ENCODE data around the gene BCL2A1. TPM values are rescaled to one million over a fixed set of nuclear protein-coding genes. Genes with fewer than 3 reads are reported as not detected.
"Not testable (repeated sequence)": the region's sequence is repeated elsewhere in the genome, so short reads cannot be mapped to it uniquely, and the experiment has no call there.

The BCL2A1 gene
- total RNA-seq, 1 experiment from 2014 or later = 0.44 TPM

DNA sequence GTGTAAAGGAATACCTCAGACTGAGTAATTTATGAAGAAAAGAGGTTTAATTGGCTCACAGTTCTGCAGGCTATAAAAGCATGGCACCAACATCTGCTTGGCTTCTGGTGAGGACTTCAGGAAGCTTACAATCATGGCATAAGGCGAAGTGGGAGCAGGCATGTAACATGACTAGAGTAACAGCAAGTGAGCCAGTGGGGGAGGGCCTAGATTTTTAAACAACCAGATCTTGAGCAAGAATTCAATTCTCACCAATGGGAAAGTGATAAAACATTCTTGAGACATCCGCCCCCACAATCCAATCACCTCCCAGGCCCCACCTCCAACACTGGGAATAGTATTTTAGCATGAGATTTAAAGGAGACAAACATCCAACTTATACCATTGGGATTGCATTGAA, 44.2 kb upstream of the BCL2A1 start:
- ChIA-PET RAD21 (ENCODE audit: low non-redundant PET in 1 of 2, low total read pairs in 2 of 2, uncharacterized antibody in 2 of 2, unreplicated experiment in 2 of 2) (no interaction called here), POLR2A (no interaction called here), CTCF (no interaction called here)

DNA sequence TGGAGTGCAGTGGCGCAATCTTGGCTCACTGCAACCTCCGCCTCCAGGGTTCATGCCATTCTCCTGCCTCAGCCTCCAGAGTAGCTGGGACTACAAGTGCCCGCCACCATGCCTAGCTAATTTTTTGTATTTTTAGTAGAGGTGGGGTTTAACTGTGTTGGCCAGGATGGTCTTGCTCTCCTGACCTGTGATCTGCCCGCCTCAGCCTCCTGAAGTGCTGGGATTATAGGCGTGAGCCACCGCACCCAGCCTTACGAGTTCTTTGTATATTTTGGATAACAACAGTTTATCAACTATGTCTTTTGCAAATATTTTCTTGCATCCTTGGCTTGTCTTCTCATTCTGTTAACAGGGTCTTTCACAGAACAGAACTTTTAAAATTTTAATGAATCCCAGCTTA, 43.2 kb upstream of the BCL2A1 start:
- POLR2A ChIA-PET; CTCF ChIA-PET; H3K4me2 ChIP-seq (ENCODE audit: low read length); intact Hi-C loops (cut with micrococcal nuclease); DNase-seq (ENCODE audit: low read depth, low spot score); H3K4me3 ChIP-seq (replicated peaks in 1 of 2; ENCODE audit: low read depth in 1 of 2, low read length in 2 of 2); H3K27ac ChIP-seq (ENCODE audit: low read depth, low read length); H3K9me2 ChIP-seq (ENCODE audit: insufficient read depth); RAD21 ChIA-PET (ENCODE audit: low non-redundant PET in 1 of 2, low total read pairs in 2 of 2, uncharacterized antibody in 2 of 2, unreplicated experiment in 2 of 2); H3K27me3 ChIP-seq (ENCODE audit: insufficient read depth, low read length); H3K36me3 ChIP-seq (ENCODE audit: control insufficient read depth in 1 of 2, insufficient read depth in 2 of 2, low read length in 2 of 2); H3K9ac ChIP-seq (ENCODE audit: low read length); H4K20me1 ChIP-seq (ENCODE audit: insufficient read depth); BruUV-seq (replicated peaks); H2AFZ ChIP-seq (ENCODE audit: low read depth, low read length, poor library complexity, severe bottlenecking); H3K9me3 ChIP-seq (ENCODE audit: control insufficient read depth in 1 of 2, insufficient read depth in 1 of 2, low read depth in 1 of 2, low read length in 2 of 2); ATAC-seq; H3K79me2 ChIP-seq (ENCODE audit: insufficient read depth, low read length): not testable (repeated sequence)
- H3K4me1 ChIP-seq (ENCODE audit: control insufficient read depth in 1 of 2, insufficient read depth in 2 of 2, low read length in 2 of 2) = peaks cover 3 to 14% of the 10 kb centered on the region in 2 experiments; a peak in 3 of 4 replicates

More for the DNA sequence above, 44.2 kb upstream of the BCL2A1 start:
- intact Hi-C loops (cut with micrococcal nuclease) = no loop called here
- Histone ChIP-seq H3K36me3 (ENCODE audit: control insufficient read depth in 1 of 2, insufficient read depth in 2 of 2, low read length in 2 of 2) (no peaks in the 10 kb centered on the region), H3K27me3 (ENCODE audit: insufficient read depth, low read length) (no peaks in the 10 kb centered on the region), H2AFZ (ENCODE audit: low read depth, low read length, poor library complexity, severe bottlenecking) (no peak overlapping the region), H3K9ac (ENCODE audit: low read length) (no peak overlapping the region), H3K4me1 (ENCODE audit: control insufficient read depth in 1 of 2, insufficient read depth in 2 of 2, low read length in 2 of 2) (peaks cover 3 to 7% of the 10 kb centered on the region in 2 experiments; a peak in 3 of 4 replicates), H3K27ac (ENCODE audit: low read depth, low read length) (no peak overlapping the region), H3K9me2 (ENCODE audit: insufficient read depth) (no peaks in the 10 kb centered on the region), H3K4me3 (replicated peaks in 1 of 2; ENCODE audit: low read depth in 1 of 2, low read length in 2 of 2) (no peak overlapping the region), H3K9me3 (ENCODE audit: control insufficient read depth in 1 of 2, insufficient read depth in 1 of 2, low read depth in 1 of 2, low read length in 2 of 2) (no peaks in the 10 kb centered on the region), H3K4me2 (ENCODE audit: low read length) (no peak overlapping the region), H4K20me1 (ENCODE audit: insufficient read depth) (no peaks in the 10 kb centered on the region), H3K79me2 (ENCODE audit: insufficient read depth, low read length) (no peaks in the 10 kb centered on the region)
- TF ChIP-seq YY1 (IDR thresholded peaks at IDR 0.05; ENCODE audit: extremely low read depth, insufficient replicate concordance, low read depth, low read length) (no peak), SP1 (IDR thresholded peaks at IDR 0.05; ENCODE audit: low read depth) (no peak), POLR2A (IDR thresholded peaks at IDR 0.05; ENCODE audit: borderline replicate concordance, extremely low read depth, insufficient read depth, insufficient read length) (no peak), POLR2AphosphoS5 (IDR thresholded peaks at IDR 0.05; ENCODE audit: low read depth, low read length) (no peak), TCF7L2 (IDR thresholded peaks at IDR 0.05; ENCODE audit: borderline replicate concordance, extremely low read depth, insufficient read depth, insufficient read length) (no peak), FOSL1 (IDR thresholded peaks at IDR 0.05; ENCODE audit: low read depth) (no peak), SIN3A (IDR thresholded peaks at IDR 0.05; ENCODE audit: low read depth) (no peak), ZFX (IDR thresholded peaks at IDR 0.05) (no peak), CBX3 (IDR thresholded peaks at IDR 0.05; ENCODE audit: low read depth) (no peak), ZBTB33 (IDR thresholded peaks at IDR 0.05; ENCODE audit: extremely low read depth, insufficient replicate concordance, low read length) (no peak), ZNF274 (IDR thresholded peaks at IDR 0.05; ENCODE audit: low read depth, low read length) (no peak), EGR1 (IDR thresholded peaks at IDR 0.05; ENCODE audit: low read depth) (no peak), ATF3 (IDR thresholded peaks at IDR 0.05) (no peak)
- TF ChIP-seq, protein P1, sequence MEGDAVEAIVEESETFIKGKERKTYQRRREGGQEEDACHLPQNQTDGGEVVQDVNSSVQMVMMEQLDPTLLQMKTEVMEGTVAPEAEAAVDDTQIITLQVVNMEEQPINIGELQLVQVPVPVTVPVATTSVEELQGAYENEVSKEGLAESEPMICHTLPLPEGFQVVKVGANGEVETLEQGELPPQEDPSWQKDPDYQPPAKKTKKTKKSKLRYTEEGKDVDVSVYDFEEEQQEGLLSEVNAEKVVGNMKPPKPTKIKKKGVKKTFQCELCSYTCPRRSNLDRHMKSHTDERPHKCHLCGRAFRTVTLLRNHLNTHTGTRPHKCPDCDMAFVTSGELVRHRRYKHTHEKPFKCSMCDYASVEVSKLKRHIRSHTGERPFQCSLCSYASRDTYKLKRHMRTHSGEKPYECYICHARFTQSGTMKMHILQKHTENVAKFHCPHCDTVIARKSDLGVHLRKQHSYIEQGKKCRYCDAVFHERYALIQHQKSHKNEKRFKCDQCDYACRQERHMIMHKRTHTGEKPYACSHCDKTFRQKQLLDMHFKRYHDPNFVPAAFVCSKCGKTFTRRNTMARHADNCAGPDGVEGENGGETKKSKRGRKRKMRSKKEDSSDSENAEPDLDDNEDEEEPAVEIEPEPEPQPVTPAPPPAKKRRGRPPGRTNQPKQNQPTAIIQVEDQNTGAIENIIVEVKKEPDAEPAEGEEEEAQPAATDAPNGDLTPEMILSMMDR (IDR thresholded peaks at IDR 0.05 in 2 of 3, conservative IDR thresholded peaks at IDR 0.05 in 1 of 3; ENCODE audit: borderline replicate concordance in 1 of 3, insufficient read depth in 1 of 3, low read depth in 2 of 3, low read length in 2 of 3) = no peak
- ATAC-seq = no peak
- no TSS peak for BruUV-seq (replicated peaks)
- no peak for DNase-seq (ENCODE audit: low read depth, low spot score)
